WI38 (cell line): Measurements from ENCODE around the gene TNFAIP2.

Source experiments
- H3K4me3 ChIP-seq: 2 replicates; pipeline ENCODE4 v1.5.1; 2011; ENCODE audit warnings: low read depth, mild to moderate bottlenecking, control low read depth, low read length
- TF ChIP-seq, protein P1 (sequence below): IDR thresholded peaks from 2 replicates; pipeline ENCODE4 v1.5.1; 2012; ENCODE audit warnings: low read depth, mild to moderate bottlenecking, control low read depth, low read length

Gene TNFAIP2

DNA sequence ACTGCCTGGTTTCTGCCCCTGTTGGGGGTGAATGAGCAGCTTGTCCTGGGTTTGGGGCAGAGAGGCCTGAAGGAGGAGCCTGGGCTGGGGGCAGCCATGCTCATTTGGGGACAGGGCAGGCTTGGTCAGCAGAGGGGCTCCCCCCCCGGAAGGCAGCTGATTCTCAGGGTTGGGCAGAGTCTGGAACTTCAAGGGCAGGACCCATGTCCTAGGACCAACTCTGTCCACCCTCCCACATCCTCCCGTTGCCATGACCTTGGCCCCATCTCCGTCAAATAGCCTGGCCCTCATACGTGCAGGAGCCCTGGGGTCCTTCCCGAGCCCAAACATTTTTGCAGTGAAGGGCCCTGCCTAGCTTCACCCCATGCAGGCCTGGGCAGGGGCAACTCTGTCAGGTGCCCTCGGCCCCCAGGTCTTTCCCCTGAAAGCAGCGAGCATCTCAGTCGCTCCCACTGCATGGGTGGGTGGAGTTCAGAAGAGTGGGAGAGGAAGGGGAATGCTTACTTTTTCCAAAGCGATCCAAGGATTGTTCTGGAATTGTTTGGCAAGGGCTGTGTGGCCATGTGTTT lies 32.6 kb downstream of the TNFAIP2 start:
- TF ChIP-seq, protein P1, sequence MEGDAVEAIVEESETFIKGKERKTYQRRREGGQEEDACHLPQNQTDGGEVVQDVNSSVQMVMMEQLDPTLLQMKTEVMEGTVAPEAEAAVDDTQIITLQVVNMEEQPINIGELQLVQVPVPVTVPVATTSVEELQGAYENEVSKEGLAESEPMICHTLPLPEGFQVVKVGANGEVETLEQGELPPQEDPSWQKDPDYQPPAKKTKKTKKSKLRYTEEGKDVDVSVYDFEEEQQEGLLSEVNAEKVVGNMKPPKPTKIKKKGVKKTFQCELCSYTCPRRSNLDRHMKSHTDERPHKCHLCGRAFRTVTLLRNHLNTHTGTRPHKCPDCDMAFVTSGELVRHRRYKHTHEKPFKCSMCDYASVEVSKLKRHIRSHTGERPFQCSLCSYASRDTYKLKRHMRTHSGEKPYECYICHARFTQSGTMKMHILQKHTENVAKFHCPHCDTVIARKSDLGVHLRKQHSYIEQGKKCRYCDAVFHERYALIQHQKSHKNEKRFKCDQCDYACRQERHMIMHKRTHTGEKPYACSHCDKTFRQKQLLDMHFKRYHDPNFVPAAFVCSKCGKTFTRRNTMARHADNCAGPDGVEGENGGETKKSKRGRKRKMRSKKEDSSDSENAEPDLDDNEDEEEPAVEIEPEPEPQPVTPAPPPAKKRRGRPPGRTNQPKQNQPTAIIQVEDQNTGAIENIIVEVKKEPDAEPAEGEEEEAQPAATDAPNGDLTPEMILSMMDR = no peak
- H3K4me3 ChIP-seq = no peak overlapping the region

DNA sequence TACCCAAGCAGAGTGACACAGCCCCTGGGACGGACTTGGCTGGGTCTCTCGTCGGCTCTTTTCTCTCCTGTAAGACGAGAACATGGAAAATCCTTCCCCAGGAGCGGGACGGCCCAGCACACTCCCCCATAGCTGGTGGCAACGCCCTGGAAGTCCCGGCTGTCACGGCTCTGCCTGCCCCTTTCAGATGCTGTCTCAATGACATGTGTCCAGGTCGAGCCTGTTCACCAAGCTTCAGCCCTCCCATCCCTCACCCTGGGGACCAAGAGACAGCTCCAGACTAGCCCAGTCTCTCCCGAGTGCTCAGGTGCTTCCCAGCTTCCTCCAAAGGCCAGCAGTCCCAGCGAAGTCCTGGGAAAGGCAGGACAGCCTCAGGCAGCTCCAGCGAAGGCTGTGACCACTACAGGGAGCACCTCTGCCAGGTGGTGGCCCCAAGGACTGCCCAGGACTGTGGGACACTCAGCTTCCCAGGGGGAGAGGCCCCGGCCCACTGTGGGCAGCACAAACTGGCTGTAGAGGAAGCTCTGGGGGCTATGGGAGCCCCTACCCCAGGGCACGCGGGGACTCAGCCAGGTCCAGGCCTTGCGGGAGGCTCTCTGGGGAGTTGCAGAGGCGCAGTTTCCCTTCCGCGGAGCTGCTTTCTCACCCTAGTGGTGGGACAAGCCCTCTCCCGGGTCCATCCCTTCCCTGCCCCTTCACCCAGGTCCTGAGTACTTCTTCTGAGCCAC lies 33.6 kb downstream of the TNFAIP2 start:
- H3K4me3 ChIP-seq = no peak overlapping the region
- TF ChIP-seq, protein P1 = no peak

DNA sequence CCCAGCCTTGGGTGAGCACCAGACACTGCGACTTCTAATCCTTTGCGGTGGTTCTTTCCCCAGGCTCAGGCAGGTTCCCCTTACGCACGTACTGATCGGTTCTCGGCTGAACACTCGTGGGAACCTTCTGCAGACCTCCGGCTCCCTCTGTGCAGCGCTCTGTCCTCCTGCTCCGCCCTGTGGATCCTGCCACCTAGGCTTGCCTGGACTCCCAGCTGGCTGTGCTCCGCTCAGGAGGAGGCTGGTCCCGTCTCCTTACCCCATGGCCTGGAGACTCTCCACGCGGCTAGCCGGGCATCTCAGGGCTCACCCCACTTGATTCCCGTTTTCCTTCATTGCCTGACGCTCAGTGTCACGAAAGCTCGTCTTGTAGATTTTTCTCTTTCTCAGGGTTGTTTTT lies 34.7 kb downstream of the TNFAIP2 start:
- TF ChIP-seq, protein P1 = no peak
- no peak overlapping the region for H3K4me3 ChIP-seq

DNA sequence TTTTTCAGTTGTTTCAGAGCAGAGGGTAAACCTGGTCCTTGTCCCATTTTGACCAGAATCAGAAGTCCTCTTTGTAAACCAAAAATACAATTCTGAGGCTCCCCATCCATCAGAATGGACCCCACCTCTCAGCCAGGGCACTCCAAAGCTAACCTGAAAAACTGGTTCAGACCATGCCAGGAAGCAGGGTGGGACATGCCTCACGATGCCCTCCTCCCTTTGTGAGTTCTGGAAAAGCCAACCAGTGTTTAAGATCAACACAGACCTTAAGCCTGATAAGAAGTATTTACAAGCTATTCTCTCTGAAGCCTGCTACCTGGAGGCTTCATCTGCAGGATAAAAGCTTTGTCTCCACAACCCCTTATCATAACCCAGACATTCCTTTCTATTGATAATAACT lies 35.4 kb downstream of the TNFAIP2 start:
- no peak overlapping the region for H3K4me3 ChIP-seq
- TF ChIP-seq, protein P1 = no peak

DNA sequence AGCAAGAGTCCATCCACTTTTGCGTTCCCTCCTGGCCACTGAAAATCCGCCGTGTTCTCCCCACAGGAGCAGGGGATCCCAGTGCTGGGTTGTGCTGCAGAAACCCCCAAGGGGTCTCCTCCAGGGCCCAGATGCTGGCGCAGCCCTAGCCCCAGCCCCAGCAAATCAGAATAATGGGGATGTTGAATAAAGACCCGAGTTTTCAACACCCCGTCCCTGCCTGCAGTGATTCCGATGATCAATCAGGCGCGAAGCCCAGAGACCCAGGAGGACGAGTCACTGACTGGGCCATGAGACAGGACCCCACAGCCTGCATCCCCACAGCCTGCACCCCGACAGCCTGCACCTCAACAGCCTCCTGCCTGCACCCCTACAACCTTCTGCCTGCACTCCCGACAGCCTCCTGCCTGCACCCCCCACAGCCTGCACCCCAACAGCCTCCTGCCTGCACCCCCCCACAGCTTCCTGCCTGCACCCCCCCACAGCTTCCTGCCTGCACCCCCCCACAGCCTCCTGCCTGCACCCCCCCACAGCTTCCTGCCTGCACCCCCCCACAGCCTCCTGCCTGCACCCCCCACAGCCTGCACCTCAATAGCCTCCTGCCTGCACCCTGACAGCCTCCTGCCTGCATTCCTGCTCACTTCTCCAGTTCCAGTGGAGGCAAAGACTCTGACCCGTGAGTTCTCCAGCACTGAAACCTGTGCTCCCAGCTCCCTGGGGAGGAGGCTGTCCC lies 37.2 kb downstream of the TNFAIP2 start:
- H3K4me3 ChIP-seq = no peak overlapping the region
- TF ChIP-seq, protein P1 = no peak

DNA sequence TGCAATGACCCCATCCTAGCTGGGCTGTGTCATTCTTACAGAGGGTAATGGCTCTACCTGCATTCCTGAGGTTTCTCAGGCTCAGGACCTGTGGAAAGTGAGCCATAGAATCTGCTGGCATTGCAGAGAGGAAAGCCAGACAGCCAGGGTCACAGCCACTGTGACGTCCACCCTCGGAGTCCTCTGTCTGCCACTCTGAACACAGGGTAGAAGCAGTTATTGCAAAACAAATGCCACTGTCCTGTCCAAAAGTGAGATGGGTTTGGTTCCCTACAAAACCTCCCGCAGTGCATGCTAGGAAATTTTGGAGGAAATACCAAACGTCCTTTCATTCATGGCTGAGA lies 37.8 kb downstream of the TNFAIP2 start:
- TF ChIP-seq, protein P1 = no peak
- H3K4me3 ChIP-seq = no peak overlapping the region

DNA sequence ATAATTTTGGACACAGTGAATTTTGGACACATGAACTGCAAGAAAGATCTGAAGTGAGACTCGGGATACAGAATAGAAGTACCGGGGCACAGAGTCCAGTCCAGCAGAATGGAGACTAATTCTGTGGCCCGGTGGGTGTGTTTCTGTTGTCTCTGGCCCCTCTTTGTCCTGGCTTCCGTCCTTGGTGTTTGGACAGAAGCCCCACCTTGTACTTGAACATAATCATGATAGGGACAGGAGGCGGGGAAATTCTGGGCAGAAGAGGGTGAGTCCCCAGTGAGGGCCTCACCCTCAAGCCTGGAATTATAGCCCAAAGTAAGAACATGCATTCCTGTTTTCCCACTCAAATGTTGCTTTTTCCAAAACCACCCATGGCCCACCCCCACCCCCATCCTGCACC lies 39.9 kb downstream of the TNFAIP2 start:
- TF ChIP-seq, protein P1 = no peak
- no peak overlapping the region for H3K4me3 ChIP-seq
